DOHH2 (cell line): ENCODE measurements around the gene ORC1.

ENCODE experiments used
- EZH2phosphoT487 ChIP-seq: fragments of 200-600 bp; sonication (generic); IDR thresholded peaks from 2 replicates; pipeline ENCODE4 v1.6.1; 2017; ENCODE audit warnings: borderline replicate concordance, mild to moderate bottlenecking, antibody characterized with exemption, low read length, moderate library complexity, mixed read lengths
- TF ChIP-seq, protein P1 (sequence below): fragments of 200-600 bp; sonication (generic); IDR thresholded peaks from one replicate; pipeline ENCODE4 v1.5.1; 2014; ENCODE audit warnings: antibody characterized with exemption, mild to moderate bottlenecking, low read depth, low read length; ENCODE audit not compliant: poor library complexity, severe bottlenecking

DNA sequence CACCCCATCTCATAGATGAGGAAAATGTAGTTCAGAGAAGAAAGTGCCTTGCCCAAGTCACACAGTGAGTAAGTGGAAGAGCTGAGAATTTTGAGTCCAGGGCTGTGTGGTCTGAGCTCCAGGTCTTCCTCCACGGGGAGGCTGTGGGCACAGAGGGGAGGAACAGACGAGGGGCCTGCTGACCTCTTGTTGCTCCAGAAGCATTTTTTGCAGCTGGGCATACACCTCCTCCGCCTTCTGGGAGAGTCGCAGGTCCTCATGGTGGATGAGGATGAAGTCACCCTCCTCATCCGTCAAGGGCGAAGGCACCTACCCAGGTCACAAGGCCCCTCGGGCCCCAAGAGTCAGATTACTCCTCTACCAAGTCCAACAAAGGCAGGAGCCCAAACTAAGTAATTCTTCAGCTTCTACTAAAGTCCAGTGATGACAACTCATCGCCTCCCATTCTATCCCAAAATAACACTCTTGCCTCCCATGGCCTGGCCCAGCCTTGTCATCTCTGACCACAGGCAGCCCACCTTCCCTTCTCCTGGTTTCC lies 47.3 kb downstream of the ORC1 start:
- TF ChIP-seq, protein P1, sequence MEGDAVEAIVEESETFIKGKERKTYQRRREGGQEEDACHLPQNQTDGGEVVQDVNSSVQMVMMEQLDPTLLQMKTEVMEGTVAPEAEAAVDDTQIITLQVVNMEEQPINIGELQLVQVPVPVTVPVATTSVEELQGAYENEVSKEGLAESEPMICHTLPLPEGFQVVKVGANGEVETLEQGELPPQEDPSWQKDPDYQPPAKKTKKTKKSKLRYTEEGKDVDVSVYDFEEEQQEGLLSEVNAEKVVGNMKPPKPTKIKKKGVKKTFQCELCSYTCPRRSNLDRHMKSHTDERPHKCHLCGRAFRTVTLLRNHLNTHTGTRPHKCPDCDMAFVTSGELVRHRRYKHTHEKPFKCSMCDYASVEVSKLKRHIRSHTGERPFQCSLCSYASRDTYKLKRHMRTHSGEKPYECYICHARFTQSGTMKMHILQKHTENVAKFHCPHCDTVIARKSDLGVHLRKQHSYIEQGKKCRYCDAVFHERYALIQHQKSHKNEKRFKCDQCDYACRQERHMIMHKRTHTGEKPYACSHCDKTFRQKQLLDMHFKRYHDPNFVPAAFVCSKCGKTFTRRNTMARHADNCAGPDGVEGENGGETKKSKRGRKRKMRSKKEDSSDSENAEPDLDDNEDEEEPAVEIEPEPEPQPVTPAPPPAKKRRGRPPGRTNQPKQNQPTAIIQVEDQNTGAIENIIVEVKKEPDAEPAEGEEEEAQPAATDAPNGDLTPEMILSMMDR, result no peak
- no peak for TF ChIP-seq EZH2phosphoT487
